WI38 (cell line): ENCODE measurements around the gene SRGAP2C.
"Not testable (repeated sequence)": the region's sequence is repeated elsewhere in the genome, so short reads cannot be mapped to it uniquely, and the experiment has no call there.

ENCODE experiments used
- H3K4me3 ChIP-seq: 2 replicates; pipeline ENCODE4 v1.5.1; 2011; ENCODE audit warnings: low read depth, mild to moderate bottlenecking, control low read depth, low read length

The SRGAP2C gene

GRCh38 chr1:121369959-121370358 is 185.2 kb downstream of the SRGAP2C start:
- not testable (repeated sequence) for H3K4me3 ChIP-seq

- not testable (repeated sequence) for H3K4me3 ChIP-seq
These were observed 190.1 kb downstream of the SRGAP2C start for GRCh38 chr1:121374851-121375367.

- not testable (repeated sequence) for H3K4me3 ChIP-seq
These were observed 192.2 kb downstream of the SRGAP2C start for GRCh38 chr1:121376986-121377385.

- H3K4me3 ChIP-seq = not testable (repeated sequence)
These were observed 194.0 kb downstream of the SRGAP2C start for GRCh38 chr1:121378757-121379156.

- not testable (repeated sequence) for H3K4me3 ChIP-seq
These were observed 200.0 kb downstream of the SRGAP2C start for GRCh38 chr1:121384754-121385153.

GRCh38 chr1:121385162-121385561 is 200.4 kb downstream of the SRGAP2C start:
- H3K4me3 ChIP-seq = not testable (repeated sequence)

- H3K4me3 ChIP-seq = not testable (repeated sequence)
These were observed 201.0 kb downstream of the SRGAP2C start for GRCh38 chr1:121385563-121386288.

GRCh38 chr1:121386319-121386948 is 201.7 kb downstream of the SRGAP2C start:
- H3K4me3 ChIP-seq = not testable (repeated sequence)

- not testable (repeated sequence) for H3K4me3 ChIP-seq
These were observed 205.3 kb downstream of the SRGAP2C start for GRCh38 chr1:121389895-121390560.

- H3K4me3 ChIP-seq = not testable (repeated sequence)
These were observed 207.4 kb downstream of the SRGAP2C start for GRCh38 chr1:121392130-121392529.

- peak overlapping the region; percentile 60 for H3K4me3 ChIP-seq
These were observed 211.0 kb downstream of the SRGAP2C start for GRCh38 chr1:121395718-121396201.

- peak overlapping the region; percentile 60 for H3K4me3 ChIP-seq
These were observed 211.7 kb downstream of the SRGAP2C start for GRCh38 chr1:121396335-121397081.

- H3K4me3 ChIP-seq = peak overlapping the region; percentile 60
These were observed 212.3 kb downstream of the SRGAP2C start for GRCh38 chr1:121397101-121397500.

- not testable (repeated sequence) for H3K4me3 ChIP-seq
These were observed 214.4 kb downstream of the SRGAP2C start for GRCh38 chr1:121399193-121399592.

GRCh38 chr1:121400108-121400507 is 215.3 kb downstream of the SRGAP2C start:
- H3K4me3 ChIP-seq = not testable (repeated sequence)

GRCh38 chr1:121400541-121401310 is 216.0 kb downstream of the SRGAP2C start:
- not testable (repeated sequence) for H3K4me3 ChIP-seq

- not testable (repeated sequence) for H3K4me3 ChIP-seq
These were observed 216.7 kb downstream of the SRGAP2C start for GRCh38 chr1:121401375-121401955.

- not testable (repeated sequence) for H3K4me3 ChIP-seq
These were observed 218.5 kb downstream of the SRGAP2C start for GRCh38 chr1:121403254-121403653.
